VCaP (cell line): Measurements from ENCODE around the gene KRT6B.
"Not testable (repeated sequence)": the region's sequence is repeated elsewhere in the genome, so short reads cannot be mapped to it uniquely, and the experiment has no call there.

ENCODE experiments used
- H3K27ac ChIP-seq: fragments of 450-650 bp; 2 replicates; pipeline ENCODE4 v1.5.1; 2017
- CTCF ChIP-seq: fragments of 450-650 bp; conservative IDR thresholded peaks from 2 replicates; pipeline ENCODE4 v1.5.1; 2017; ENCODE audit warnings: mild to moderate bottlenecking, moderate library complexity

Gene KRT6B

DNA sequence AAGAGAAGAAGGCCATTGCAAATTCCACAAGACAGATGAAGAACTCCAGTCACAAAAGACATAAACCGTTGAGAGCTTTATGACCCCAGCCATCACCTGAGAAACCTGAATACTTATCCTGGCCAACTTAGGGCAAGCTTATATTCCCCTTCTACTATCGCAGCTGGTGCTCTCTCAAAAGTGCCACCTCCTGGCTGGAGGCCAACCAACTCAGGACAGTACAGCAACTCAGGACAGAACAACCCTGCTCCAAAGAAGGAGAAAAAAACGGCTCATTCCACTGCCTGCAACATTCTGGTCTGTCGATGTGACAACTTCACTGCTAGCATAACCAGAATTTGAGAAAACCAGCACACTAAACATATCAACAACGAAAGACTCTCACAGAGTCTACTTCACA, 9.7 kb upstream of the KRT6B start:
- TF ChIP-seq CTCF = no peak
- H3K27ac ChIP-seq = no peak overlapping the region

DNA sequence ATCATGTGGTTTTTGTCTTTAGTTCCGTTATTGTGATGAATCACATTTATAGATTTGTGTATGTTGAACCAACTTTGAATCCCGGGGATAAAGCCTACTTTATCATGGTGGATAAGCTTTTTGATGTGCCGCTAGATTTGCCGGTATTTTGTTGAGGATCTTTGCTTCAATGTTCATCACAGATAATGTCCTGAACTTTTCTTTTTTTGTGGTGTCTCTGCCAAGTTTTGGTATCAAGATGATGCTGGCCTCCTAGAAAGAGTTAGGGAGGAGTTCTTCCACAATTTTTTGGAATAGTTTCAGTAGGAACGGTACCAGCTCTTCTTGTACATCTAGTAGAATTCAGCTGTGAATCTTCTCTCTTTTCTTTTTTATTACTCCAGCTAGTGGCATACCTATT, 6.9 kb upstream of the KRT6B start:
- no peak overlapping the region for H3K27ac ChIP-seq
- TF ChIP-seq CTCF = no peak

GRCh38 chr12:52455821-52456220, 3.9 kb upstream of the KRT6B start:
- no peak for TF ChIP-seq CTCF
- H3K27ac ChIP-seq = peak overlapping the region; percentile 63

DNA sequence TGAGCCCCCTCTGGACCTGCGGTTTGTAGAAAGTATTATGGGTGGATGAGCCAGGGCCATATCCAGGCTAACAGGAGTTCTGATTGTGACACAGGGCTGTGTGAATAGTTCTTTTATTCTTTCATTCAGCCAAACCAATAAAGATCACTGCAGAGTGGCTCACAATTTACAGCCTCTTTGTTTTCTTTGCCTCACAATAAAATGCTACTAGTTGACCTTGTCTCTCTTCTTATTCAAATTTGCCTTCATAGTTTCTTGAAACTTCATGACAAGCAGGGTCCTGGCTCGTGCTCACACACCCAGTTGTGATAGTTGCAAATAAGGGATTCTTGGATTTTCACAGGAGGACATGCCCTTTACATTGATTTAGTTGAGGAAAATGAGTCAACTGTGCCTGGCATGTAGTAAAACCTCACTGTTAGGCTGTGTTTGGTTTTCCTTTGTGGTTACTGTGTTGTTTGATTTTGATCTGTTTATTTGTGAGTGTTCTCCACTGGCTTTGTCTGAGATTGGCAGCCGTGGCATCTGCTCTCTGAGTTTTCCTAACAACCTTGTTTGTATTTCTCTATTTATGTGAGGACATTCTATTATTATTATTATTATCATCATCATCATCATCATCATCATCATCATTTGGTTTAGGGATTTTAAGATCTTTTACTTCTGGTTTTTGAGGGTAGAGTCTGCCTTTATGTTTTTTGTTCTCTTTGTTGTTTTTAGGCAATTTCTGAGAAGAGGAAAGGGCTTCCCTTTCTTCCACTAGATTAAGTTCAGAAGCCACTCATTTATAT, 2.7 kb upstream of the KRT6B start:
- peak overlapping the region; percentile 63 for H3K27ac ChIP-seq
- TF ChIP-seq CTCF = no peak

GRCh38 chr12:52448228-52448627, 3.7 kb downstream of the KRT6B start:
- no peak for TF ChIP-seq CTCF
- no peak overlapping the region for H3K27ac ChIP-seq

DNA sequence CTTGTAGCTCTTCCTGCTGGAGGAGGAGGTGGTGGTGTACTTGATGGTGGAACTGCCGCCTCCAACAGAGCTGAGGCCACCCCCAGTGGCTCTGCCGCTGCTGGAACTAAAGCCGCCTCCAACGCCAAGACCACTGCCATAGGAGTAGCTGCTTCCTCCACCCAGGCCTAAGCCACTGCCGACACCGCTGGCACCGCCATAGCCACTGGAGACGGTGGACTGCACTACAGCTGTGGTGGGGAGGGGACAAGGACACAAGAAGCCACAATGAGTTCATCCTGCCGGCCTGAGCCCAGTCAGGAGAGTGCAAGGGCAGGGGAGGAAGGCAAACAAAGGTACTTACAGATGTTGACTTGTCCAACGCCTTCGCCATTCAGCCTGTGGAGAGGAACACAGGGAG, 4.8 kb downstream of the KRT6B start:
- H3K27ac ChIP-seq = not testable (repeated sequence)

DNA sequence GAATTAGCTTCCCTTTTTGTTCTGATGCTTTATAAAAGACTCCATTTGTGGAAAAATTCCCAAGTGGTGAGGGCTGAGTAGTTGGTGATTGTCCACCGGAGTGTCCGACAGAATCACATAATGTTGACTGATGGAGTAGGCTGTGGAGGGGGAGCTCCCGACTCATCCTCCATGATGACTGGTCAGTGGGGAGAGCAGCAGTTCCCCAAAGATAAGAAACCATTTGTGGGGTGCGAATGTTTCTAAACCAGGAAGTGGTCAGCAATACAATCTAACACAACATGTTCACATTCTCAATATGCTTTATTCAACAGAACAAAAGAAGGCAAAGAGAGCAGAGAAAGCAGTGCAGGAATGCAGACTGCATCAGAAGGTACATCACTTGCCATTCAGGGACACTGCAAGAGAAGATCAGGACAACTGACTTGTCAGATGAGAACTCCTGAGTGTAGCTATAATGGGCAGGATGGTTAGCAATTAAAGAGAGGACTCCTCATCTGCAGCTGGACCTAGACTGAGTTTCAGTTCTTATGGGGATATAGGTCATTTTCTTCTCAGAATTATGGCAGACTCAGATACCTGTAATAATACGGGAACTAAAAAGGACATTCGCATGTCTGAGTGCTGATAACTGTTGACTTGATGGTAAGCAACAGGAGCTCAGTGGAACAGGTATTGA, 5.4 kb downstream of the KRT6B start:
- no peak overlapping the region for H3K27ac ChIP-seq
- TF ChIP-seq CTCF = no peak

DNA sequence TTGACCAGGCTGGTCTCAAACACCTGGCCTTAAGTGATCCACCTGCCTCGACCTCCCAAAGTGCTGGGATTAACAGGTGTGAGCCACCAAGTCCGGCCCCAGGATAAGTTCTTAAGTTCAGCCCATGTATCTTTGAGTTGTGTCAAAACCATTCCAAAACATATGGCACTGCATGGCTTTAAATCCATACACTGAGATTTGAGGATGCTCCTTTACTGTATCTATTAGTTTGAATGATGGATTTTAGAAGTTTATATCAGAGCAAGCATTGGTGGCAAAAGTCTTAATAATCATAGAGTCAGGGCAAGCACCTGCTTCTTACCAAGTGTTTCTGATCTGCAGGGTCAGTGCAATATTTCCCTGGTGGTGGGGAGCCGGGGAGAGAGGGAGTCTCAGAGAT, 6.1 kb downstream of the KRT6B start:
- TF ChIP-seq CTCF = no peak
- peak overlapping the region; percentile 67; the same call in 1 of the 2 replicates for H3K27ac ChIP-seq
